GM21576 (cell line): Measurements from ENCODE around the gene UBE2D3.
A peak's percentile ranks its signal among the peaks of the same experiment; 100 is the strongest.

Source experiments
- ATAC-seq: cut with Tn5 transposase; IDR thresholded peaks from one replicate; pipeline ENCODE4 v1.9.1; 2021; ENCODE audit warnings: mild to moderate bottlenecking, moderate library complexity; ENCODE audit not compliant: unreplicated experiment

Gene UBE2D3

DNA sequence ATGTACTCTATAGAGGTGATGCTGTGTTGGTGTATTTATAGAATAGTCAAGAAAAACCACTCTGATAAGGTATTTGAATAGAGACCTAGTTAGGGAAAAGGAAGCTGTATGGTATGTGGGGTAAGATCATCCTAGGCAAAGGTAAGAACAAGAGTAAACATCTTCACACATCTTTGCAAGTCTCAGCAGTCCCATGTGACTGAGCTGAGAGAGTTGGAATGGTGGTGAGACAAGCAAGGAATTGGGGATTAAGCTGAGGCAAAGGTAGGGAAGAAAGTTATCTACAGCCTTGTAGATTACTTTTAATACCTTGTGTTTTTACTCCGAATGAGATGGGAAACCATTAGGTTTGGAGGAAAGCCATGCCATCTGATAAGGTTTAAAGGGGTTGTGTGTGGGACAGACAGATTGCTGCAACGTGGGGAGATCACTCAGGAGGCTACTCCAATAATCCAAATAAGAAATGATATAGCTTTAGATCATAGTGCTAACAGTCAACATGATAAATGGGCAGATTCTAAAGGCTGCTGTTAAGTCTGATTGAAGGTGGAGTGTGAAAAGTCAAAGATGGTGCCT lies 34.9 kb downstream of the UBE2D3 start:
- ATAC-seq = no peak

DNA sequence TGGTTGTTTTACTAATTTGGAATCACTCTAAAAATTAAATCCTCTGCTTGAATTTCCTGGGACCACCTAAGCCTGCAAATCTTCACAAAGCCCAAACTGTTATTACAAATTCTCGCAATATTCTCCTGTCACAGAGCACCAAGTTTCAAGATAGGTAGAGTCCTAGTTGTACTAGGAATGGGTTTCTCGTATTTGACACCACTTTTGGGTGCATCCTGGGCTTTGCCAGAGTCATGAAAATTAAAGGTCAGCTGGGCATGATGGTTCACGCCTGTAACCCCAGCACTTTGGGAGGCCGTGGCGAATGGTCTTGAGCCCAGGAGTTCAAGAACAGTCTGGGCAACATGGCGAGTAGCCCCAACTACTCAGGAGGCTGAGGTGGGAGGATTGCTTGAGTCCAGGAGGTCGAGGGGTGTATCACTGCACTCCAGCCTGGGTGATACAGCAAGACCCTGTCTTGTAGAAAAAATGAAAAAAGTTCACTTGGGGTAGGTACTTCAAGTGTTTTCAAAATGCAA lies 36.0 kb downstream of the UBE2D3 start:
- no peak for ATAC-seq

DNA sequence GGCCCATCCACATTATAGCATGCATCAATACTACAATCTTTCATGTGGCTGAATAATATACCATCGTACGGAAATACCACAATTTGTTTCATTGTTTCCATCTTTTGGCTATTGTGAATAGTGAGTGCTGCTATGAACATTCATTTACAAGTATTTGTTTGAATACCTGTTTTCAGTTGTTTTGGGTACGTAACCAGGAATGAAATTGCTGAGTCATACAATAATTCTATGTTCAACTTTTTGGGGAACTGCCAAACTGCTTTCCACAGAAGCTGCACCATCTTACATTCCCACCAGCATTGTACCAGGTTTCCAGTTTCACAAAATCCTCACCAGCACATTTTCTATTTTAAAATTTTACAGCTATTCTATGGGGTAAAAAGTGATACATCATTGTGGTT lies 38.0 kb downstream of the UBE2D3 start:
- no peak for ATAC-seq

DNA sequence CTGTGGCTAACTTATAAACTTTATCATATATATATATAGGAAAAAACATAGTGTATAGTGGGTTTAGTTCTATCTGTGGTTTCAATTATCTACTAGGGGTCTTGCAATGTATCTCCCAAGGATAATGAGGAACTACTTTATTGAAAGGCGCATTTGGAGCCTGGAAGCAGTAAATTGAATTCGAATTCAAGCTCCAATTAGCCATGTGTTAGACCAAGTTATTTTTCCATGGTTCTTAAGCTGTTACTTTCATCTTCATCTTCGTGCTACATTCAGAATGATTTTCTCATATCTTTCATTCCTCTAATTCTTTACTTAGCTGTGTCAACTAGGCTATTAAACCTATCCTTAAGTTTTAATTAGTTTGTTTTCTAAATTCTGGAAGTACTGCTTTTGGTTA lies 39.4 kb downstream of the UBE2D3 start:
- no peak for ATAC-seq

DNA sequence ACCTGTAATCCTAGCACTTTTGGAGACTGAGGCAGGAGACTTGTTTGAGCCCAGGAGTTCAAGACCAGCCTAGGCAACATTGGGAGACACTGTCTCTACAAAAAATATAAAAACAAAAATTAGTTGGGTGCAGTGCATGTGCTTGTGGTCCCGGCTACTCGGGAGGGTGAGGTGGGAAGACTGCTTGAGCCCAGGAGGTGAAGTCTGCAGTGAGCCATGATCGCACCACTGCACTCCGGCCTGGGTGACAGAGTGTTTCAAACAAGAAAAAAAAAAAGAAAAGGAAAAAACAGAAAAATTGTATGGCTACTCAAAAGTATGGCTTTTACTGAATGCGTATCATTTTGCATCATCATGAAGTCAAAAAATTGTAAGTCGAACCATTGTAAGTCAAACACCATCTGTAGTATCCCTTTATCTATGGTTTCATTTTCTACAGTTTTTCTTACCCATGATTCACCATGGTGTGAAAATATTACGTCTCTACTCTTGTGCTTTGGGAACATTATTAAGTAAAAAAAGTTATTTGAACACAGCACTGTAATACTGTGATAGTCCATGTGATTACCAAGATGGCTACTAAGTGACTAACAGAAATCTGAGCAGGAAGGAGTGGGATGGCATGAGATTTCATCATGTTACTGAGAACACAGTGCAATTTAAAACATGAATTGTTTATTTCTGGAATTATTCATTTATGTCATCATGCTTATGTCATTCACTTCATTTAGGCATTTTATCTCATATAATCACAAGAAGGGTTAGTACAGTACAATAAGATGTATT lies 40.1 kb downstream of the UBE2D3 start:
- ATAC-seq = no peak

DNA sequence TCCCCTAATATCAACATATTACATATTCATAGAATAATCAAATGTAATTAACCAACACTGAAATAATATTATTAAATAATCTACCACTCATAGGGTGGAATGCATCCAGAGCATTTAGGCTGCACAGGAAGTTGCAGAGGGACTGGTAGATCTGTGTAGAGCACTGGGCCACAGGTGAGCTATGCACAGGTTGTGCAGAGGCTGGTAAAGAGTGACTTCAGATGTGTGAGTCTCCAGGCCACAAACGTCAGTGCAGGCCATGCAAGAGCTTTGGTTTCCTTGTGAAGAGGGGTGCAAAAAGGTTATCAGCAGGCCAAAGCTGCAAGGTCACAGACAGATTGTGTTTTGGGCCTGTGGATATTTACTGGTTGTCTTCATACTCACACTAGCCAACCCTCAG lies 41.1 kb downstream of the UBE2D3 start:
- no peak for ATAC-seq

DNA sequence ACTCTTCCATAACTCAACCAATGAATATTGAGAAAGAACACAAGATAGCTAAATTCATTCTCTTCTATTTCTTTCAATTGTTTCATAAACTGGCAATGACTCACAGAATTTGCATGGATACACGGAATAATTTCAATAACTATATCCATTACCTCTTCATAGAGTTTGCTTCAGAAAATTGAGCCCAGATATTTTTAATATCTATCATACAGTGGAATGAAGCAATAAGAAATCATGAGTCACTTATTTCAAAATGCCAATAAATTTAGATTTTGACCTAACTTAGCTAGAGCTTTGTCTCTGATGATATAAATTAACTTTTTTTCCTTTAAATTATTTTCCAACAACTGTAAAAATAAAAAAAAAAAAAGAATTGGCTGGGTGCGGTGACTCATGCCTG lies 44.3 kb downstream of the UBE2D3 start:
- no peak for ATAC-seq

DNA sequence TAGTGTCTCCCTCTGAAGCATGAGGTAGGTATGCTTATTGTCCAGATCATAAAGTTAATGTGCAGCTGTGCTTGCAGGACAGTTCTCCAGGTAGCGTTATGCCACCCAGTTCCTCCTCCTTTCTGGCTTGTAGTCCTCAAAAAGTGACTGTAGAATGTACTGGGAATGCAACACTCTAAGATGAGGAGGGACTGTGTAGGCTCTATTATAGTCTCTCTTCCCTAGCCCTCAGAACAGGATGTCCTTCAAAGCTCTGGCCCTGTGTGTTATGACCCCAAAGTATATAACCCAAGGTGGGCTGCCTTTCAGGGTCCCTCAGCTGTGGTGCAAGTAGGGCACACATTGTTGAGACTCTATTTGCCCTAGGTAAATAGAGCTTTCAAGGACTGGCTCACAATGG lies 45.8 kb downstream of the UBE2D3 start:
- no peak for ATAC-seq

DNA sequence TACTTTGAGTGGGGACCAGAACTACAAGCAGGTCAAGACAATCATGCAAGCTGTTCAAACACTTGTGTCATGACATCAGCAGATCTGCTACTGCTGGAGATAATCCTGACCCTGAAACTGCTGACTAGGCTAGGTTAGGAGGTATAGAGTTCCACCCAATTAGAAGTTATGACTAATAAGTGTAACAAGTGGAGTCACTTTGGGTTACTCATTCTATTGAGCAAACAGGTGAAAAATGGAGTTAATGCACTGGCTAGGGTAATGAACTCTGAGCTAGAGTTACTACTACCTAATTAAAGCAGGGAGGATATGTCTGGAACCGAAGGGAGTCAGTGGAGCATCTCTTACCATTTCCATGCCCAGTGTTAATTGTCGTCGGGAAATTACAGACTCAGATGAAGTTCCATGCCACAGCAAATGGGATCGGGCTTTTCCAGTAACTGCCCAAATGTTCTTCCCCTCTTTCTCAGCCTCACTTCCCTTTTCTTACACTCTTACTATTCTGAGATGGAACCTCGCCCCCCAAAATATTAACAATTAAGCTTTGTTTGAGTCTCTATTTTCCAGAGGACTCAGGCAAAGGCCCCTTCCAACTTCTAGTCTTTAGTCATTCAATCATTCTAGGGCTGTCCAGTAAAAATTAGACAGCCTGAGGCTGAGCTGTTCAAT lies 46.7 kb downstream of the UBE2D3 start:
- no peak for ATAC-seq

DNA sequence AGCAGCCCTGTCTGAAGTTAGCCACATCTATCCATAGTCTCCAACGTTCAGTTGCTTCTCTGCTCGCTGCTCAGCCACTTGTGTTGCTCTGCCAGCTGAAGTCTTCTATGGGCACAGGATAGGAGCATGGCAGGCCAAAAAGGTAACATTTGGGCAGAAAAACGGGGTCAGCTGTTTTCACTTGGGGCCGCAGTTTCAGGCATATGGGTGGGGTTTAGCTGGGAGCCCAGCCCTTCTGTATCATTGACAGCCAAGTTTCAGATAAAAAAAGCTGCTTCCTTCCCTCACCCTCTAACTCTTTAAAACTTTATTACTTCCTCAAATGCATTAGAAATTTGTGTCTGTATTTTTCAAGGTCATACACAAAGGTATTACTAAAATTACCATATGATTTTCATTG lies 48.1 kb downstream of the UBE2D3 start:
- no peak for ATAC-seq

DNA sequence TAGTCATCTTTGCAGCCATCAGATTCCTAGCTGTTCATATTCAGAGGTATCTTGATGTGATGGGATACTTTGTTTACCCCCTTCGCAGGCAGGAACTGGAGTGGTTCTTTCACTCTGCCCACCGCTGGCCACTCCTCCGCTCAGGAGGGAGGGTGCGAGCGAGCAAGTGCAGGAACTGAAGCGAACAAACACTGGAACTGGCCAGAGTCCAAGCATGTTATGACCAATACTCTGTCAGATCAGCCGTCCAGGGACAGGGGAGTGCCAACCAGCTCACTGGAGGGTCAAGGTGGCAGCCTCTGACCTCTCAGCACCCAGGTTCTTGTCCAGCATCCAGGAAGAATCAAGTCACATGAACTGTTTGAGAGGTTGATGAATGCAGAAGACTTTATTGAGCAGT lies 48.6 kb downstream of the UBE2D3 start:
- no peak for ATAC-seq

DNA sequence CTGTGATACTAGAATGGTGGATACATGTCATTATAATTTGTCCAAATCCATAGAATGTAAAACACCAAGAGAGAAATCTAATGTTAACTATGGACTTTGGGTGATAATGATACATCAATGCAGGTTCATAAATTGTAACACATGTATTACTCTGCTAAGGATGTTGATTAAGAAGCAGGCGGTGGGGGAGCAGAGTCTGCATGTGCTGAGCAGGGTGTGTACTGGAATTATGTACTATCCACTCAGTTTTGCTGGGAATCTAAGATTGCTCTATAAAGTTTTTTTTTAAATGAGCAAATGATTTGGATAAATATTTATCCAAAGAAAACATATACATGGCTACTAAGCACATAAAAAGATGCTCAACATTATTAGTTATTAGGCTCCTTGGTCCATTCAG lies 51.5 kb downstream of the UBE2D3 start:
- ATAC-seq = no peak

DNA sequence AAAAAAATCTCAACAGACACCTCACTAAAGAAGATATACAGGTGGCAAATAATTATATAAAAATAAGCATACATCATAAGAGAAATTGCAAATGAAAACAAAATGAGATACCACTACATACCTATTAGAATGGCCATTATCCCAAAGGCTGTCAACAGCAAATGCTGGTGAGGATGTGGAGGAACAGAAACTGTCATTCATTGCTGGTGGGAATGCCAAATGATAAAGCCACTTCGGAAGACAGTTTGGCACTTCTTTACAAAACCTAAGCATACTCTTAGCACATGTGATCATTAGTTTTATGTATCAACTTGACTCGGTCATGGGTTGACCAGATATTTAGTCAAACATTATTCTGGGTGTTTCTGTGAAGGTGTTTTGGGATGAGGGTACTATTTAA lies 53.1 kb downstream of the UBE2D3 start:
- no peak for ATAC-seq

DNA sequence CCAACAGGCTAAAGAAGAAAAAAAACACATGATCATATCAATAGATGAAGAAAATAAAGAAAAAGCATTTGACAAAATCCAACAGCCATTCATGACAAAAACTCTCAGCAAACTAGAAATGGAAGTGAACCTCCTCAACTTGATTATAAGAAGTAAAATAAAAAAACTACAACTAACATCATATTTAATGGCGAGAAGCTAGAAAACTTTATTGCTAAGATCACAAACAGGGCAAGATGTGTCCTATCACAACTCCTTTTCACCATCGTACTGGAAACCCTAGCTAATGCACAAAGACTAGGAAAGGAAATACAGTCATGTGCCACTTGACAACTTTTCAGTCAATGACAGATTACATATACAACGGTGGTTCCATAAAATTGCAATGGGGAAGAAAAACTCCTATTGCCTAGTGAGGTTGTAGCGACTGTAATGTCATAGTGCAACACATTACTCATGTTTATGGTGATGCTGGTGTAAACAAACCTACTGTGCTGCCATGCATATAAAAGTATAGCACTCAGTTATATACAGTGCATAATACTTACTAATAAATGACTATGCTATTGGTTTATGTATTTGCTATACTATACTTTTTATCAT lies 54.5 kb downstream of the UBE2D3 start:
- no peak for ATAC-seq

DNA sequence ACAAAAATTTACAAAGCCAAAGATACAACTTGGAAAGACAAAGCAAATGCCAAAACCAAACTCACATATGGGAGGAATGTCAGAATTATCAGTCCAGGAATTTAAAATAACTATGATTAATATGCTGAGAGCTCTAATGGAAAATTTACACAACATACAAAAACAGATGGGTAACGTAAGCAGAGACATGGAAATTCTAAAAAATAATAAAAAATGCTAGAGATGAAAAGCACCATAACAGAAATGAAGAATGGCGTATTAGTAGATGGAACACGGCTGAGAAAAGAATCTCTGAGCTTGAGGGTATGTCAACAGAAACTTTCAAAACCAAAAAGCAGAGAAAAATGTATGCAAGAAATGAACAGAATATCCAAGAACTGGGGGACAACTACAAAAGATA lies 62.5 kb downstream of the UBE2D3 start:
- no peak for ATAC-seq

DNA sequence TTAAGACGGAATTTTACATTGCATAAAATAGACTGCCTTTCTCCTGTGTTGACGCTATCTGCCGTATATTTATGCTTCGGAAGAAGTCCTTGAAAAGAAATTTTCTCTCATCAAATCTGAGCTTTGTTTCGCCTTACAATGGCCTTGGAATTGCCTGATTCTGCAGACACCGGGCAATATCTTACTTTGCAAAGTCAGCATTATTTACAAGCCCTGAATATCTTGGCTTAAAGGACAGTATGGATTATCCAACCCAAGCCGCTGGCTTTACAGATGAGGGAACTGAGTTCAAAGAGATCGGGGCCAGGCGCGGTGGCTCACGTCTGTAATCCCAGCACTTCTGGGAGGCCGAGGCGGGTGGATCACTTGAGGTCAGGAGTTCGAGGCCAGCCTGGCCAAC lies 65.4 kb downstream of the UBE2D3 start:
- ATAC-seq = no peak

DNA sequence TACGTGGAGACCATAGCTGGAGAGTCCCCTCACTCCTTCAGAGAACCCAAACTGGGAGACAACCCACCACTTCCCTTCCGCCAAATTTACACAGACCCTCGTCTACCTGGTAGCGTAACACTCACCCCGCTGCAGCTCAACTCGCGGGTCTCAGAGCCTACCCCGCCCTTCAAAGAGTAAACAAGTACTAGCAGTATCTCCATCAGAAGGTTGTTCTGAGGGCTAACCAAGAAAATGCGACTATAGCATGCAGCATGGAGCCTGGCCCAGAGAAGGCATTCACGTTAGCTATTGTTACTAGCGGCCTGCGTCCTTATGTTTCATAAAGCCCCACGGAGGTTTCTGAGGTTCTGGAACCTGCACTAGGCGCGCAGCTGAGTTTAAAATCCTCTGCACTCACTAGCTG lies 66.1 kb downstream of the UBE2D3 start:
- ATAC-seq = peak; percentile 14

DNA sequence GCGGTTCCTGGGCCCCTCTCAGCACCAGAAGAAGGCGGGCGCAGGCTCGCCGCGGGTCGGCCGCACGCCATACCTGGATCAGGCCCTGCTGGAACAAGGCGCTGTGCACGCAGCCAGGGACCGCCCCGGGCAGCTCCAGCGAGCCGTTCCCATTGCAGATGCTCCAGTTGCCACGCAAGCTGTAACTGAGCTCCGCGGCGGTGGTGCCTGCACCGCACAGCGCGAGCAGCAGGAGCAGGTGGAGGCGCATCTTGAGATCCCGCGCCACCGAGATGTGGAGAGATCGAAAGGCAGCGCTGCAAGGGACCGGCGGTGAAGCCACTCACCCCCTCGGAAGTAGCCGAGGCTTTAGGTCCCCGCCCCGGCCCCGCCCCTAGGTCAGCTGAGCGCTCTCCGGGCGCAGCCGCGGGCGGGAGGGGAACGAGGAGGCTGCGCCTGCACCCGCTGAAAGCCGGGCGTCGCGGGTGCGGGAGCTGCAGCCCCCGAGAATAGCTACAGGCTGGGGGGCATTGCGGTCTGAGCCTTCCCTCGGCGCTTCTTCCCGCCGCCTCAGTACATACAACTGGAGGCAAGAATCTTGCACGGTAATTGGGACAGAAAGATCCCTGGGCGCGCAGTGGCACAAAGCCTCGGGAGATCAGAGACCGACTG lies 66.6 kb downstream of the UBE2D3 start, which contains the start of gene MANBA:
Gene MANBA (minus strand): TSS at position 324 of the 651 bp plus-strand sequence. CDS start 74 bp downstream, at position 250.
- ATAC-seq = peak; percentile 92

DNA sequence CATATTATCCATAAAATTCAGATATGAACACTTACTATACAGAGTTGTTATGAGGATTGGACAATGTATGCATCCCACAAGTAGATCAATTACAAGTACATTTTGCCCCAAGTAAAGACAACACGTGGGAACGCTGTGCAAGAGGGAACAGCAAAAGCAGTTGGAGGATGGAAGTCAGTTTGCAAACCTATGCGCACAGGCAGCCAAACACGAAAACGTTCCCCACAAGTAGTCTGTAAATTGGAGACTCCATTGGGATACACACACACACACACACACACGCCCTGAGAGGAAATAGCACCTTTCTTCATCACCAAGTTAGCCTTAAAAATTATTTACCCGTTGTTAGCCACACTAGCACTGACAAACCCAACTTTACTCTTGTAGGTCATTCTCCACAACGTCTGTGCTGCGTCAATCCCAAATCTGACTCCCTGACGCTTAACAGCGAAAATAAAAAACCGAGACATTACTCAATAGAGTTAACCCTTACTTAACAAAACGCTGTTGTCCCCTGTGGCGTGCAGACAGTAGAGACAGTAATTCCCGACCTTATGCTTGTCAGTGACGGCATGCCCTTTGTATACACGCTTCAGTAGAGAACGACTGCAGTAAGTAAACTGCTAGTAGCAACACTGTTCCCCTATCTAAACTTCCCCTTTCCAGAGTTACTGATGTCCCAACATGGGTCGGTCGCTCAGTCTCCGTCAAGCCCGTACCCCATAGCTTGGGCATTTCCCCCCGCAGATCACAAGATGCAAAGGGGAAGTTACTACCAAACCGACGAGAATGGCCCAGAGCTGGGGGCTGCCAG lies 67.3 kb downstream of the UBE2D3 start:
- ATAC-seq = peak; percentile 50
